ENCODE results near the gene ART3.
"Not testable (repeated sequence)": the region's sequence is repeated elsewhere in the genome, so short reads cannot be mapped to it uniquely, and the experiment has no call there.

ART3 gene

GRCh38 chr4:76074468-76074867 lies at the start of gene ART3:
ART3 (plus strand) TSS chr4:76074709; CDS start chr4:76075890, 1,181 bp downstream.
- no peak for DNase-seq (ENCODE audit: low read depth in 3 of 3, low spot score in 1 of 3)

- no peak for DNase-seq (ENCODE audit: low read depth in 3 of 3, low spot score in 1 of 3)
Measured at GRCh38 chr4:76028350-76028765, 46.2 kb upstream of the ART3 start.

DNA sequence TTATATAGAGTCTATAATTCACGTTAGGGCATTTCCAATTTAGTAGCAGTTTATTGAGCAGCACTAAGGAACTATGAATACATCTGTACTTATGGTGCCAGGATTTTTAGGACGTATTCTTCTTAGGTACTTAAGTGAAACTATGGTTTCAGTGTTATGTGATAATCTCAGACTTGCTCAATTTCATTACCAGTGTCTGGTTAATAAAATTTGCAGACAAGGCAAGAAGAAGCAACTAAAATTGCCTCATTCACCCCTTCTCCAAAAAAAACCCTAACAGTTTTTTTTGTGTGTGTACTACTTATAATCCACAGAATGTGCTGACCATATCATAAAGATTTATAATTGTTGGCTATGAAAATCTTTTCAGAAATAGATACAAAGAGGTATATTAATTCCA lies 45.2 kb upstream of the ART3 start:
- no peak for DNase-seq (ENCODE audit: low read depth in 3 of 3, low spot score in 1 of 3)

GRCh38 chr4:76035141-76035540 lies 39.4 kb upstream of the ART3 start:
- DNase-seq (ENCODE audit: low read depth in 3 of 3, low spot score in 1 of 3) = no peak

DNA sequence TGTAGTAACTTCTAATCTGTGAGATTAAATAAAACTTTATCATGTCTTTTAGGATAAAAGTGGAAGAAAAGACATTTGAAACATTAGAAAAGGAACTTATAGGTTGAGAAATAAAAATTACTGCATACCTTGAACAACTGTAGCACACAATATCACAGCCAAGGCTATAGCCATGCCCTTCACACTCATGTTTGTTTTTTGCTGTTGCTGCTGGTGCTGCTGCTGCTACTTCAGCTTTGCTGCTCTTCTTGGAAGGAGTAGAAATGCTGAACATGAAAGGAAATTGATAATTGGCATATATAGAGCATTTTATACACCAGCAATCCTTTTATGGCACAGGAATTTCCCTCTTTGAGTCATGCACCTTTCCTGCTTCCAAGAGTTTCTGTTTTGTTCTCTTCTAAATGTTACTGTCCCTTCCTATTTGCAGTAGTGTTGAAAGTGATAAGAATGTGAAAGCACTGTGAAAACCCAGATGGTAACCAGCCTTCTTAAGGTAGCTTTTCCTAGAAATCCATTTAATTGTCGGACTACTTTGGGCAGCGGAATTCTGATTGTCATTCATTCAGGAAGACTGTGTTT lies 38.6 kb upstream of the ART3 start, which contains the start of gene CXCL11:
Gene CXCL11 (minus strand): TSS at position 272 of the 582 bp plus-strand sequence. CDS start 83 bp downstream, at position 189.
- no peak for DNase-seq (ENCODE audit: low read depth in 3 of 3, low spot score in 1 of 3)

- no peak for DNase-seq (ENCODE audit: low read depth in 3 of 3, low spot score in 1 of 3)
Measured at GRCh38 chr4:76036855-76037254, 37.7 kb upstream of the ART3 start.

DNA sequence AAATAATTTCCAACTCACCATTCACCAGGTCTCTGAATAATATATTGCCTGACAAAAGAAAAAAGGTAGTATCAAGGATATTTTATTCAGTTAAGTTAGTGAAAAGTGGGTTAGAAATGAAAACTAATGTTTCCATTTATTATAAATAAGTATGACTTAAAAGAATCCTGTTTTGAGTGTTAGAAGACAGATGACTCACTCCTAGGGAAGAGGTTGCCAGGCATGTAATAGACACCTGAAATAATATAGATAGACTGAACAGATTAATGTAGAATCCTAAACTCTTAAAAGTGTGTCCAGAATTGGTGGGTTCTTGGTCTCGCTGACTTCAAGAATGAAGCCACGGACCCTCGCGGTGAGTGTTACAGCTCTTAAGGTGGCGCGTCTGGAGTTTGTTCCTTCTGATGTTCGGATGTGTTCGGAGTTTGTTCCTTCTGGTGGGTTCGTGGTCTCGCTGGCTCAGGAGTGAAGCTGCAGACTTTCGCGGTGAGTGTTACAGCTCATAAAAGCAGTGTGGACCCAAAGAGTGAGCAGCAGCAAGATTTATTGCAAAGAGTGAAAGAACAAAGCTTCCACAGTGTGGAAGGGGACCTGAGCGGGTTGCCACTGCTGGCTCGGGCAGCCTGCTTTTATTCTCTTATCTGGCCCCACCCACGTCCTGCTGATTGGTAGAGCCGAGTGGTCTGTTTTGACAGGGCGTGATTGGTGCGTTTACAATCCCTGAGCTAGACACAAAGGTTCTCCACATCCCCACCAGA lies 32.1 kb upstream of the ART3 start:
- not testable (repeated sequence) for DNase-seq (ENCODE audit: low read depth in 3 of 3, low spot score in 1 of 3)

DNA sequence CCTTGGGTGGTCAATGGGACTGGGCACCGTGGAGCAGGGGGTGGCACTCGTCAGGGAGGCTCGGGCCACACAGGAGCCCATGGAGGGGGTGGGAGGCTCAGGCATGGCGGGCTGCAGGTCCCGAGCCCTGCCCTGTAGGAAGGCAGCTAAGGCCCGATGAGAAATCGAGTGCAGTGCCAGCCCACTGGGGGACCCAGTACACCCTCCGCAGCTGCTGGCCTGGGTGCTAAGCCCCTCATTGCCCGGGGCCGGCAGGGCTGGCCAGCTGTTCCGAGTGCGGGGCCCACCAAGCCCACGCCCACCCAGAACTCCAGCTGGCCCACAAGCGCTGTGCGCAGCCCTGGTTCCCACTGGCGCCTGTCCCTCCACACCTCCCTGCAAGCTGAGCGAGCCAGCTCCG lies 31.2 kb upstream of the ART3 start:
- not testable (repeated sequence) for DNase-seq (ENCODE audit: low read depth in 3 of 3, low spot score in 1 of 3)

GRCh38 chr4:76044686-76045085 lies 29.8 kb upstream of the ART3 start:
- DNase-seq (ENCODE audit: low read depth in 3 of 3, low spot score in 1 of 3) = not testable (repeated sequence)

DNA sequence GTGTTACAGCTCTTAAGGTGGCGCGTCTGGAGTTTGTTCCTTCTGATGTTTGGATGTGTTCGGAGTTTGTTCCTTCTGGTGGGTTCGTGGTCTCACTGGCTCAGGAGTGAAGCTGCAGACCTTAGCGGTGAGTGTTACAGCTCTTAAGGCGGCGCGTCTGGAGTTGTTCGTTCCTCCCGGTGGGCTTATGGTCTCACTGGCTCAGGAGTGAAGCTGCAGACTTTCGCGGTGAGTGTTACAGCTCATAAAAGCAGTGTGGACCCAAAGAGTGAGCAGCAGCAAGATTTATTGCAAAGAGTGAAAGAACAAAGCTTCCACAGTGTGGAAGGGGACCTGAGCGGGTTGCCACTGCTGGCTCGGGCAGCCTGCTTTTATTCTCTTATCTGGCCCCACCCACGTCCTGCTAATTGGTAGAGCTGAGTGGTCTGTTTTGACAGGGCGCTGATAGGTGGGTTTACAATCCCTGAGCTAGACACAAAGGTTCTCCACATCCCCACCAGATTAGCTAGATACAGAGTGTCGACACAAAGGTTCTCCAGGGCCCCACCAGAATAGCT lies 24.6 kb upstream of the ART3 start:
- not testable (repeated sequence) for DNase-seq (ENCODE audit: low read depth in 3 of 3, low spot score in 1 of 3)

- DNase-seq (ENCODE audit: low read depth in 3 of 3, low spot score in 1 of 3) = not testable (repeated sequence)
Measured at GRCh38 chr4:76050560-76051050, 23.9 kb upstream of the ART3 start.

GRCh38 chr4:76053730-76054129 lies 20.8 kb upstream of the ART3 start:
- DNase-seq (ENCODE audit: low read depth in 3 of 3, low spot score in 1 of 3) = no peak

GRCh38 chr4:76055016-76055415 lies 19.5 kb upstream of the ART3 start:
- no peak for DNase-seq (ENCODE audit: low read depth in 3 of 3, low spot score in 1 of 3)

DNA sequence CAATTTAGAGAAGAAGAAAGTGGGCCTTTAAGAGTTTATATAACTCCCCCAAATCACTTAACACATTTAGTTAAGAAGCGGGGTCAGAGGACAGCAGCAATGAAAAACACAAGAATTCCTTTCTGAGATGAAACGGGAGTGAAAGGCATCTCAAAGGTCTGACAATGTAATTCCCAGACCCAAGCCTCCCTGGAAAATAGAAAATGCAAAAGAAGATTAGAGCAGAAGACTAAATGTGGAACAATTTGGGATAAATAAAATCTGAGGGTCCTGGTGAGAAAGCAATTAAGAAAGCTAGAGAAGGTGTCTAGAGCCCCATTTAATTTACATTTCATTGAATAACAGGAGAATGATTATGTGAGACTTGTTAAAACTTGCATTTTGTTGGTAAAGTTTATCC lies 19.1 kb upstream of the ART3 start:
- DNase-seq (ENCODE audit: low read depth in 3 of 3, low spot score in 1 of 3) = no peak

GRCh38 chr4:76058302-76058701 lies 16.2 kb upstream of the ART3 start:
- DNase-seq (ENCODE audit: low read depth in 3 of 3, low spot score in 1 of 3) = no peak

DNA sequence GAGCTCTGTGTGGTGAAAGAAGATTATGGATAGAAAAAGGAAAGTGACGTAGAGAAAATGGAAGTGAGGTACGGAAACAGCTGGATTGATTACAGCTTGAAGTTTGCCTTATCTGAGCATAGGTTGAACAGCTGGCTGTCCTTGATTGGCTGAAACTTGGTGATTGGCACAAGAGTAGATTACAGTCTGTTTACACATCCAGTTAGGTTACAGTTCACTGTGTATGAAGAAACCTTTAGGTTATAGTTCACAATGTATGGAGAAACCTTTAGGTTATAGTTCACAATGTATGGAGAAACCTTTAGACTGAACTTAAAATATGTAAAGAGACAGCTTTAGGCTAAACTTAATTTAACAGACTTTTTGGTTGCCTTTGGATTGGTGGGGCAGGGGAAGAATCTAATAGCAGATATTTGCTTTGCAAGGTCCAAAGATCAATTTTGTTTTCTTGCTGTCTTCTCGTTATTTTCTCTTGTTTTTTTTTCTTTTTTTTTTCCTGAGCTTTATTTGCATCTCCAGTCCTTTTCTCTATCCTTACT lies 15.6 kb upstream of the ART3 start:
- DNase-seq (ENCODE audit: low read depth in 3 of 3, low spot score in 1 of 3) = no peak

- no peak for DNase-seq (ENCODE audit: low read depth in 3 of 3, low spot score in 1 of 3)
Measured at GRCh38 chr4:76059750-76060149, 14.8 kb upstream of the ART3 start.

GRCh38 chr4:76060506-76060905 lies 14.0 kb upstream of the ART3 start:
- no peak for DNase-seq (ENCODE audit: low read depth in 3 of 3, low spot score in 1 of 3)

DNA sequence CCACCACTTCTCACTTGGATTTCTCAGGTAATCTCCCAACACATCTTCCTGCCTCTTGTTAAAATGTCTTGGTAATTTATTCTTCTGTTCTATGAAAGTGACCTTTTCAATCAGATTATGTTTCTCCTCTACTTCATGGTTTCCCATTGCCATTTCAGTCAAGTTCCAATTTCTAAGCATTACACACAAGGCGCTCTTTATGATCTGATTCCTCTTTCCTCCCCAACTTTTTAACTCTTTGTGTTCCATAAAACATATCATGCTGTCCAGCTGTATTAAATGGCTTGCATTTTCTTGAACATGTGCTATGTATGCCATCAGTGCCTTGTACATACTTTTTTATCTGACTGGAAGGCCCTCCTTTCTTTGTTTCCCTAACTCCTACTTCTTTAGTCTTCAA lies 13.1 kb upstream of the ART3 start:
- DNase-seq (ENCODE audit: low read depth in 3 of 3, low spot score in 1 of 3) = no peak

DNA sequence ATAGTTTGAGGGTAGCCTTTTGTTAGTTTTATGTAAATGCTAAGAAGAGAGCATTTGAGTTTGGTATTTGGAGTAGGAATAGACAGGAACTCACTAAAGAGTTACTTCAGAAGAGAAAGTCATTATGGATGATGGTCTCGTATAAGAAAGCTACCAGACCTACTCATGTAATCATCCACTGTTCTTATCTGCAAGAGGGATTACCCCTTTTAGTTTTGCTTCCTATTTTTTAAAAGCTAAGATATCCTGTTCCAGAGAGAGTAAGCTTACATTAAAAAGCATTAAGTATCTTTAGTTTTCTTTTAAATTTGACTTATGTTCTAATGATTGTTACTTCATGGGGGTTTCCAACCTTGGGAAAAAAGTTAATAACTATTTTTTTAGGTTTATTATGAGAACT lies 12.5 kb upstream of the ART3 start:
- DNase-seq (ENCODE audit: low read depth in 3 of 3, low spot score in 1 of 3) = no peak

DNA sequence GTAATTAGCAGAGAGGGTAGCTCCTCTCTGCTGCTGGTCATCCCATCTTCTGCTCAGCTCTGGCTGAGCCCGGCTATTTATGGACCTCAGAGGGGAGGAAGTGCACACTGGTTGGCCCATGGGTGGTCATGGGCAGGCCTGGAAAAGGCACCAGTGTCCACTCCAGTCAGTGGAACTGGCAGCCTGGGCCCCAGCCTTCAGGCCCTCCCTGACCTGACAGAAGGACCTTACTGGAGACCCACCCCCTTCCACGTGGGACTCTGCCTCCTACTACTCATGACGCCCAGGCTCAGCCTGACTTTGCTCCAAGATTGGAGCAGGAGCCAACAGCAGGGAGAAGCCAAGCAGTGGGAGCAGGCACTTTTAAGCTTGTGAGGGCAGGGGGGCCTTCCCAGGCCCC lies 8.0 kb upstream of the ART3 start:
- no peak for DNase-seq (ENCODE audit: low read depth in 3 of 3, low spot score in 1 of 3)

Measured in stimulated activated CD4-positive, alpha-beta T cell treated with anti-CD3 and anti-CD28 coated beads, TNF-alpha, amount 100 ng/mL, for 1 hour (primary cell).